Spinal cord (tissue), 10 donors: ENCODE data around the gene RSRP1. TPM values are rescaled to one million over a fixed set of nuclear protein-coding genes. Genes with fewer than 3 reads are reported as not detected.

ENCODE experiments used
- DNase-seq, 6 donors: peaks; one replicate each; pipeline versions ENCODE4 v3.0.0 to v3.0.0-alpha.2; 2013 to 2015; ENCODE audit warnings: low spot score in 6 of 6, low read depth in 4 of 6
- H3K27ac ChIP-seq: one replicate; pipeline ENCODE4 v1.5.1; 2013; ENCODE audit warnings: low read depth, low read length, control low read depth
- H3K27me3 ChIP-seq: one replicate; pipeline ENCODE4 v1.6.1; 2013; ENCODE audit warnings: low read length; ENCODE audit not compliant: control insufficient read depth, insufficient read depth
- H3K36me3 ChIP-seq: one replicate; pipeline ENCODE4 v1.6.1; 2013; ENCODE audit warnings: low read length; ENCODE audit not compliant: control insufficient read depth, insufficient read depth
- H3K4me1 ChIP-seq: one replicate; pipeline ENCODE4 v1.6.1; 2013; ENCODE audit warnings: low read length; ENCODE audit not compliant: control insufficient read depth, insufficient read depth
- H3K4me3 ChIP-seq: one replicate; pipeline ENCODE4 v1.5.1; 2013; ENCODE audit warnings: low read depth, low read length, control low read depth
- H3K9me3 ChIP-seq: one replicate; pipeline ENCODE4 v1.6.1; 2013; ENCODE audit warnings: low read length; ENCODE audit not compliant: control insufficient read depth, insufficient read depth
- WGBS: methylation state at CpG from one replicate; pipeline ENCODE4 v1.1.5; 2013; ENCODE audit warnings: missing lambda C conversion rate; ENCODE audit not compliant: insufficient coverage; 5-methylcytosine and 5-hydroxymethylcytosine counted together
- polyA plus RNA-seq, 2 donors: library from polyadenylated mRNA; unstranded; fragments of 120-200 nt; gene quantifications; one replicate each; pipeline ENCODE4 v1.2.1, GENCODE V29; 2013; ENCODE audit not compliant: insufficient read length in 2 of 2
- total RNA-seq, 2 donors: library from RNA; depleted of rRNA in 1 of 2; stranded (reverse); fragments of 120-200 nt in 1 of 2; fragments of >200 nt in 1 of 2; gene quantifications; one replicate each; pipeline versions ENCODE4 v1.2.3 to v1.2.4, GENCODE V29; 2013 to 2014
- donor health status: healthy.

RSRP1 gene
- total and polyA plus RNA-seq, 4 donors, result 85.7 to 162 (median 132) TPM

GRCh38 chr1:25196830-25197229 lies 50.4 kb downstream of the RSRP1 start:
- WGBS, result 86% methylated on average over 4 of the region's 7 CpGs
- Histone ChIP-seq H3K4me1 (peaks cover 39% of the 10 kb centered on the region), H3K9me3 (no peaks in the 10 kb centered on the region), H3K36me3 (no peaks in the 10 kb centered on the region), H3K27me3 (peaks cover 53% of the 10 kb centered on the region), H3K27ac (no peak overlapping the region), H3K4me3 (no peak overlapping the region)
- DNase-seq, result no peak

DNA sequence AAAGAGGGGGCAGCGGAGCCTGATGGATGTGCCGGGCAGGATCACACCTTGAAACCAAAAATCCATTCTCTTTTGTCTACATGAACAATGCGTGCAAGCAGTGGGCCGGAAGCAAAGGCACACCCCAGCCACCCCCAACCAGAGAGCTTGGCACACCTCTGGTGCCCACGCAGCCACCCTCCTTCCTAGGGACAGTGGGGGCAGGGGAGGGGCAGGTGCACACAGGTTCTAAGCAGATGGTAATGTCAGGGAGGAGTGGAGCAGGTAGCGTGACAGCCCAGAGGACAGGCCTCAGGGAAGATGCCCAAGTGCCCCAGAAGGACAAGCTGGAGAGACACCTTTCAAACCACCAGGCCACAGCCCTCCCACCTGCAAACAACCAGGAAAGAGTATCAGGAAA lies 51.4 kb downstream of the RSRP1 start:
- DNase-seq, result no peak
- H3K36me3 ChIP-seq, result no peaks in the 10 kb centered on the region
- H3K27me3 ChIP-seq, result peaks cover 52% of the 10 kb centered on the region
- peaks cover 39% of the 10 kb centered on the region for H3K4me1 ChIP-seq
- no peak overlapping the region for H3K27ac ChIP-seq
- no peaks in the 10 kb centered on the region for H3K9me3 ChIP-seq
- WGBS, result 100% methylated on average over 1 of the region's 6 CpGs
- H3K4me3 ChIP-seq, result no peak overlapping the region

DNA sequence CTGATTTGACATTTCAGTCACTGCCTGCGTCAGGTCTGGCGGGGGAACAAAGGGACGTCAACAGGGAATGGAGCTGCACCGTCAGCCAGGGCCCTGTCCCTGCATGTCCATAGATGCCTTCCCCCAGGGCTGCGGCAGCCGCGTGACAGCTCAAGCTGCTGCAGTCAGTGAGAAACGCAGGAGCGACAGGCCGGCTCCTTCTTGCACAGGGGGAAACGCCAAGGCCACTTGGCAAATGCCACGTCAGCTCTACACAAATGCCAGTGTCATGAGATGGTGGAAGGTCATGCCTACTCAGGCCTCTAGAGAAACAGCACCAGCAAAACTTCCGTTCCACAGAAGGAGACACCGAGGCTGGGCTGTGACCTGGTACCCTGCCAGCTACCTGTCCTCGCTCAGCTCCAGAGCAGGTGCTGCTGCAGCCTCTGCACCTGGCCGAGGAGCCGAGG lies 52.7 kb downstream of the RSRP1 start:
- H3K27me3 ChIP-seq, result peaks cover 45% of the 10 kb centered on the region
- no peak overlapping the region for H3K4me3 ChIP-seq
- no peak overlapping the region for H3K27ac ChIP-seq
- DNase-seq, result no peak
- H3K36me3 ChIP-seq, result no peaks in the 10 kb centered on the region
- H3K4me1 ChIP-seq, result peaks cover 28% of the 10 kb centered on the region
- no peaks in the 10 kb centered on the region for H3K9me3 ChIP-seq
- 56% methylated on average over 17 of the region's 17 CpGs for WGBS

DNA sequence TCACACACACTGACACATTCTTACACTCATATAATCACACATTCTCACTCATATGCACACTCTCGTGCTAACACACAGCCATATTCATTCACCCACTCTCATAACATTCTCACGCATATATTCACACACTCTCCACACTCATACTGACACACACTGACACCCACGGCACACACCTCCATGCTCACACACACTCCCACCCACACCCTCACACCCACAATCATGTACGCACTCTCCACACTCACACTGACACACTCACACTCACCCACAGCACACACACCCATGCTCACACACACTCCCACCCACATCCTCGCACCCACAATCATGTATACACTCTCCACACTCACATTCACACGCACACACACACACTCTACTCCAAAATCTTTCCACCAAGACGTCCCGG lies 53.2 kb downstream of the RSRP1 start:
- WGBS, result 90% methylated on average over 8 of the region's 8 CpGs
- no peak for DNase-seq
- Histone ChIP-seq H3K27ac (no peak overlapping the region), H3K4me1 (peaks cover 23% of the 10 kb centered on the region), H3K36me3 (no peaks in the 10 kb centered on the region), H3K27me3 (peaks cover 45% of the 10 kb centered on the region), H3K9me3 (no peaks in the 10 kb centered on the region), H3K4me3 (no peak overlapping the region)

- peaks cover 15% of the 10 kb centered on the region for H3K4me1 ChIP-seq
- DNase-seq, result no peak
- H3K36me3 ChIP-seq, result no peaks in the 10 kb centered on the region
- no peak overlapping the region for H3K4me3 ChIP-seq
- H3K9me3 ChIP-seq, result no peaks in the 10 kb centered on the region
- WGBS, result 56% methylated on average over 9 of the region's 9 CpGs
- peaks cover 45% of the 10 kb centered on the region for H3K27me3 ChIP-seq
- H3K27ac ChIP-seq, result no peak overlapping the region
These were observed 54.0 kb downstream of the RSRP1 start for GRCh38 chr1:25193229-25193628.

Other genes starting within 250 kb of the RSRP1 start
- gene SYF2, start 15.0 kb downstream of the RSRP1 start, total RNA-seq, result 10 to 100 TPM; 40.9 to 59.4 TPM
- gene SYF2, start 15.0 kb downstream of the RSRP1 start, polyA plus RNA-seq, result 10 to 100 TPM; 46.3 to 52.0 TPM
- 1 to 10 TPM; 1.4 to 3.0 TPM for gene RHD, start 25.1 kb upstream of the RSRP1 start, total RNA-seq
- gene RHD, start 25.1 kb upstream of the RSRP1 start, polyA plus RNA-seq, result 1 to 10 TPM in 1 of 2 donors, under 1 TPM in 1; 0.63 to 1.2 TPM
- 100 to 1,000 TPM in 1 of 2 donors, 10 to 100 TPM in 1; 83.5 to 111 TPM for gene TMEM50A, start 90.9 kb upstream of the RSRP1 start, total RNA-seq
- 100 to 1,000 TPM; 109 to 110 TPM for gene TMEM50A, start 90.9 kb upstream of the RSRP1 start, polyA plus RNA-seq
- gene RHCE, start 173.4 kb upstream of the RSRP1 start, total RNA-seq, result 1 to 10 TPM; 1.8 to 4.2 TPM
- 1 to 10 TPM; 1.2 to 1.9 TPM for gene RHCE, start 173.4 kb upstream of the RSRP1 start, polyA plus RNA-seq
- gene MACO1, start 183.4 kb upstream of the RSRP1 start, total RNA-seq, result 10 to 100 TPM; 31.0 to 33.2 TPM
- 10 to 100 TPM; 32.9 to 33.3 TPM for gene MACO1, start 183.4 kb upstream of the RSRP1 start, polyA plus RNA-seq